ENCODE data around the gene ZNF398.

ZNF398 gene

DNA sequence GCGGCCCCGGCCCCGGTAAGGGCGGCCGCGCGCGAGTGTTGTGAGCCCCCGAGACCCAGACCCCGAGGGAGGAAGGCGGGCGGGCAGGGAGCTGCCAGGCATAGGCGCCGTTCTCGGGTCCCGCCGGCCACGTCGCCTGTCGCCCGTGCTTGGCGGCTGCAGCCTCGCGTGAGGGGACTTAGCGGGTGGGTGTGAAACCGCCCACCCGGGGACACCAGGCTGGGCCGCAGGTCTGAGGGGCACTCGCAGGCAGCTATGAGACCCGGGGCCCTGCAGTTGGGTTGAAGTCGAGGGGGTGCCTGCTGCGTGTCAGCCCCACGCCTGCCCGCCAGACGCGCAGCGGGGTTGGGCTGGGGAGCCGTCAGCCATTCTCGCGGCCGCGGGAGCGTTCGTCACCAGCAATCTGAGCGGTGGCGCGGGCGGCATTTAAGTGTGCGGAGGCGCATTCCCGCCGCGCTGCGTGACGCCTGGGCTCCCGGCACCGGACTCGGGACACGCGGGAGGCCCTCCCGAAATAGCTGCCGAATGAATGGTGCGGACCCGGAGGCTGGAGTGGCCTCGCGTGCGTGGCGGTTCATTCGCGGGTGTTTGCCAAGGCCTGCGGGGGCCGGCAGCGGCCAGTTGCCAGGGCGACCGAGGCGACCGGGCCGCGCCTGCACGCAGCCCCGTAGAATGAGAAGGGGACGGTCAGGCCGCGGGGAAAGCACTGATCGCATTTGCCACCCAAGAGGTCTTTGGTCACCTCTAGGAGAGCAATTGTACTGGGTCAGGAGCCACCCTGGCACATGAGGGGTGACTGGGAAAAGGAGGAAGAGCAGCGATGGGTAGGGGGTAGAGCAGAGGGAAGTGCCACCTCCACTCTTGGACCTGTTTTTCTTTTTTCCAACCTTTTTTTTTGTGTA lies 750 bp downstream of the ZNF398 start:
- DNase-seq (ENCODE audit: low read depth in 2 of 3, low spot score in 1 of 3): peak in 2 of 3 donors; percentile 26 to 51

DNA sequence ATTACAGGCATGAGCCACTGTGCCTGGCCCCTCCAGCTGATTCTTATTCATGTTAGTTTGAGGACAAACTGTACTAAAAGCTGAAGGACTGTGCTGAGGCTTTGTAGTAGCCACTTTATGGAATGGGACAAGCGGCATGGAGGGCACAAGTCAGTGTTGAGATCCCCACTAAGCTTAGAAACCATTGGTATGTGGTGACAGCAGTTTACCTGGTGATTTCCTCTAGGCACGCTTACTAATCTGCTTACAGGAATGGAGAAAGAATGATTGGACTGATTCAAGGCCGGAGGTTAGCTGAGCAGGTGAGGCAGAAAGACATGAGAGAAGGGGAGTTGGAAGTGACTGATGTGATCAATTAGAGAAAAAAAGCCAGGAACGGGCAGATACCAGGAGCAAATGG lies 3.7 kb downstream of the ZNF398 start:
- DNase-seq (ENCODE audit: low read depth in 2 of 3, low spot score in 1 of 3): no peak

DNA sequence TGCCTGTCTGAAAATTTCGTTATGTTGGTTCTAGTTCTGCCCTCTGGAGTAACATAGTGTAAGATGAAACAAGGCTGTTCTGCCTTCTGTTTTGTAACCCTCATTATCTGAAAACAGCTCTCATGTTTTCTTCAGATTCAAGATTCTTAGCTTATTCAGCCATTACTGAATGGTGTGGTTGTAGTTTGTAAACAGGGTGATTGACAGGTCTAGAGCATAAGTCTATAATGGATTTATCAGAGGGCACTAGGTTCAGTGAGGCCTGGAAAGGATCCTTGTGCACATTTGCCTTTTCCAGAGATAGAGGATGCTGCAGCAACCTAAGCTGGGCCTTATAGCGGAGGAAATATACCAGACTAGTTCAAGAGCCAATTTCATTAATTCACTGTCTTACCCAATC lies 6.1 kb downstream of the ZNF398 start:
- no peak for DNase-seq (ENCODE audit: low read depth in 2 of 3, low spot score in 1 of 3)

DNA sequence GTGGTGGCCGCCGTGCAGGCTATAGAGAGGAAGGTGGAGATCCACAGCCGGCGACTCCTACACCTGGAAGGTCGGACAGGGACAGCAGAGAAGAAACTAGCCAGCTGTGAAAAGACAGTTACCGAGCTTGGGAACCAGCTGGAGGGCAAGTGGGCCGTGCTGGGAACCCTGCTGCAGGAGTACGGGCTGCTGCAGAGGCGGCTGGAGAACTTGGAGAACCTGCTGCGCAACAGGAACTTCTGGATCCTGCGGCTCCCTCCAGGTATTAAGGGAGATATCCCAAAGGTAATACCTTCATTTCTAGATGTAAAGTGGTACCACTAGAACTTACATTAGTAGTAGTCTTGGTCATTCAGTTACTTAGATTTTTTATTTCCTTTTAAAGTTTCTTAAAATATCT lies 6.8 kb downstream of the ZNF398 start:
- no peak for DNase-seq (ENCODE audit: low read depth in 2 of 3, low spot score in 1 of 3)

DNA sequence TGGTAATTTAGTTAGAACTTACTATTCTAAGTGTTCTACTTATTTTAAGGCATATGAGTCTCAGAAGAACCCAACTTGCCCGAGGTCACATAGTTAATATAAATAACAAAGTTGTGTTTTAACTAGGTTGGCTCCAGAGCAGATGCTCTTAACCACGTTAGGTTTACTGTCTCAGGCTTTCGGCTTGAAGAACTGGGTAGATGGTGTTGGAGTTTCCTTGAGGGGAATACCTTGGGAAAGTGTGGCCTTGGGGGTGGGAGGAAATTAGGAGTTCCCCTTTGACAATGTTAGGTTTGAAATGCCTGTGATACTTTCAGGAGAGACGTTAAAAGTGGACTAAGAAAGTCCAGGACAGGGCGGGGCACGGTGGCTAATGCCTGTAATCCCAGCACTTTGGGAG lies 9.6 kb downstream of the ZNF398 start:
- no peak for DNase-seq (ENCODE audit: low read depth in 2 of 3, low spot score in 1 of 3)

DNA sequence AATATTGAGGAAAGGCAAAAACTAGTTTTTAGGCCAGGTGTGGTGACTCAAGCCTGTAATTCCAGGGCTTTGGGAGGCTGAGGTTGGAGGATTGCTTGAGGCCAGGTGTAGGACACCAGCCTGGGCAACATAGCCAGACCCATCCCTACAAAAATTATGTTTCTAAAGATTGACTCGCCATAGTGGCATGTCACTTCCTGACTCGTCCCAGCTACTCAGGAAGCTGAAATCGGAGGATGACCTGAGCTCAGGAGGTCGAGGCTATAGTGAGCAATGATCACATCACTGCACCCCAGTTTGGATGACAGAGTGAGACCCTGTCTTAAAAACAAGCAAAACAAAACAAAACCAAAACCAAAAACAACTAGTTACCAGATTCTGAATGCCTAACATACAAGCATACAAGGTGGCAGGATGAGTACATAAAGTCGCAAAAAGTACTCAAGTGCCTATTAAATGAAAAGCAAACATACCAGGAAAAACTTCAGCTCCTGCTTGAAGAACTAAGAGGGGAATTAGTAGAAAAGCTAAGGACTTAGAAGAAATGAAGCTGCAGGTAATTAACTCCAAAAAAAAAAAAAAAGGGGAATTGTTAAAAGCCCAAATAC lies 14.1 kb downstream of the ZNF398 start:
- DNase-seq (ENCODE audit: low read depth in 2 of 3, low spot score in 1 of 3): no peak

DNA sequence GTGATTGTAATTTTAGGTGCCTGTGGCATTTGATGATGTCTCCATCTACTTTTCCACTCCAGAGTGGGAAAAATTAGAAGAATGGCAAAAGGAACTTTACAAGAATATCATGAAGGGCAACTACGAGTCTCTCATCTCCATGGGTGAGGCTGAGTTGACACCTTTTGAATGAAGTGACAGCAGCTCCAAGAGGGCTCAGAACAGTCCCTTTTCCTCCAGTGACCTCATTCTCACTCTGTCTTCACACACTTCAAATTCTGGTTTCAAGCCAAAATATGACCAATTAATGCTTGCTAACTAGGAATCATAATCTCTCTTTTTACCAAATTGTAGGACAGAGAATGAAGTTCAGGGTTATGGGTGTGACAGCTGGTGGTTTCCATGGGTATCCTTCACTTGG lies 18.9 kb downstream of the ZNF398 start:
- no peak for DNase-seq (ENCODE audit: low read depth in 2 of 3, low spot score in 1 of 3)

DNA sequence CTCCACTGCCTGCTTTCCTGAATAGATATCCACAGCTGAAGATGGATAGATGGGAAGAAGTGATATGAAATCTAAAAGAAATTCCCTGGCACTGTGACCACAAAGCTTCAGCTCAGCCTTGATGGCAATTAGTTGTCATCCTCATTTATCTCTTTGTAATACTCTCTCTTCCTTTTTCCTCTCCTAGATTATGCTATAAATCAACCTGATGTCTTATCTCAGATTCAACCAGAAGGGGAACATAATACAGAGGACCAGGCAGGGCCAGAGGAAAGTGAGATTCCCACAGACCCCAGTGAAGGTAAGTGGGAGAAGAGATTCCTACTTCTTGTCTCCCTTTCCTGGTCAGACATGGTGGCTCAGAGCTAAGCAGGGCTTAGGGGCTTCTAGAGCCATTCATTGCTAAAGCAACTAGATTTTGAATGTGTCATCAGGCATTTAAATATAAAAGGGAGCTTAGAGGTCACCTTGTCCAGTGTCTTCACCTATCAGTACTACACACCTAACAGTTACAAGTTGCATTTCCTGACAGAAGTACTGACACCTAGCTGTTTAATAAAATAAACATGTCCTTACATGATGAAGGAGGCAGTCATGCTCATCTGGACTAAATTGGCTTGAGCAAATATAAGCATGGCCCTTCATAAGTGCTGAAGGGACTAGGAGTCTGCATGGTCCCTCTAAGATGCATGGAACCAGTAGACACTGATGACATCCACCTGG lies 19.5 kb downstream of the ZNF398 start:
- no peak for DNase-seq (ENCODE audit: low read depth in 2 of 3, low spot score in 1 of 3)

DNA sequence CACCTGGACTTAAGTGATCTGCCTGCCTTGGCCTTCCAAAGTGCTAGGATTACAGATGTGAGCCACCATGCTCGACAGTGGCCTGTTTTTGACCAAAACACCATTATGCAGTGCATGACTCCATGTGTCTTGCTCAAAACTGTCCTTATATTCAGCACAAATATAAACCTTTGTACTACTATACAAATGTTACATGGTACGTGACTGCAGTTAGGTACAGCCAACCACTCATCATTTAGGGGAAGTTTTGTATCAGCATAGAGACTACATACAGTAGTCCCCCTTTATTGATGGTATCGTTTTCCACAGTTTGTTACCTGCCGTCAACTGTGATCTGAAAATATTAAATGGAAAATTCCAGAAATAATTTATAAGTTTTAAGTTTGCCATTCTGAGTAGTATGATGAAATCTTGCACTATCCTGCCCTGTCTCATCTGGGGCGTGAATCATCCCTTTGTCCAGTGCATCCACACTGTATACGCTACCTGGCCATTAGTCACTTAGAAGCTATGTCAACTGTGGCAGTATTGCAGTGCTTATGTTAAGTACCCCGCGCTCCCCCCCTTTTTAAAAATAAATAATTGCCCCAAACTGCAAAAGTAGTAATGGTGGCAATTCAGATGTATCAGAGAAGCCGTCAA lies 24.8 kb downstream of the ZNF398 start:
- DNase-seq (ENCODE audit: low read depth in 2 of 3, low spot score in 1 of 3): no peak

DNA sequence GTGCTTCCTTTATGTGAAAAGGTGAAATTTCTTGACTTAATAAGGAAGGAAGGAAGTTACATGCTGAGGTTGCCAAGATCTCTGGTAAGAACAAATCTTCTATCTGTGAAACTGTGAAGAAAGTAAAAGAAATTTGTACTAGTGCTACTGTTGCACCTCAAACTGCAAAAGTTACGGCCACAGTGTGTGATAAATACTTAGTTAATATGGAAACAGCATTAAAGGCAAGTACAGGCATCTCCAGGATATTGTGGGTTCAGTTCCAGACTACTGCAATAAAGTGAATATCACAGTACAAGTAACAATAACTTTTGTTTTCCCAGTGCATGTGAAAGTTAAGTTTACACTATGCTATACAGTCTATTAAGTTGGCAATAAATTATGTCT lies 25.3 kb downstream of the ZNF398 start:
- DNase-seq (ENCODE audit: low read depth in 2 of 3, low spot score in 1 of 3): no peak

DNA sequence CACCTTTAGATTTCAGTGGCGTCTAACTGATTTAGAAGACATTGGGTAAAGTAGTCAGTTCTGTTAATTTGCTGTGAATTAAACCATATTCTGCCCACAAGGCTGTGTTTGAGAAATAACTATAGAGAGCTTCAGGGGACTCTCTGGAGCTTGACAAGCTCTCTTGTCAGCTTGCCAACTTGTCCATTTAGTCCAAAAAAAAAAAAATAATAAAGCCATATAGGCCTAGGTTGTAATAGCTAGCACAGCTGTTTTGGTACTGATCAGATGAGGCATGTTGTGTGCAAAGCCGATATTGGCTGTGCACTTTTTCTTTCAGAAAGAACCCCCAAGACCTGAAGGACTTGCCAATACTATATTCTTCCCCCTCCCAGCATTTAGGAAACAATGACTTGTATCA lies 27.9 kb downstream of the ZNF398 start:
- DNase-seq (ENCODE audit: low read depth in 2 of 3, low spot score in 1 of 3): no peak

DNA sequence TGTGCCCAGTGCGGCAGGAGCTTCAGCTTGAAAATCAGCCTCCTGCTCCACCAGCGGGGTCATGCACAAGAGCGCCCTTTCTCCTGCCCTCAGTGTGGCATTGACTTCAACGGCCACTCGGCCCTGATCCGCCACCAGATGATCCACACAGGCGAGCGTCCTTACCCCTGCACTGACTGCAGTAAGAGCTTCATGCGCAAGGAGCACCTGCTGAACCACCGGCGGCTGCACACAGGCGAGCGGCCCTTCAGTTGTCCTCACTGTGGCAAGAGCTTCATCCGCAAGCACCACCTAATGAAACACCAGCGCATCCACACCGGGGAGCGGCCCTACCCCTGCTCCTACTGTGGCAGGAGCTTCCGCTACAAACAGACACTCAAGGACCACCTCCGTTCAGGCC lies 32.0 kb downstream of the ZNF398 start:
- DNase-seq (ENCODE audit: low read depth in 2 of 3, low spot score in 1 of 3): no peak

DNA sequence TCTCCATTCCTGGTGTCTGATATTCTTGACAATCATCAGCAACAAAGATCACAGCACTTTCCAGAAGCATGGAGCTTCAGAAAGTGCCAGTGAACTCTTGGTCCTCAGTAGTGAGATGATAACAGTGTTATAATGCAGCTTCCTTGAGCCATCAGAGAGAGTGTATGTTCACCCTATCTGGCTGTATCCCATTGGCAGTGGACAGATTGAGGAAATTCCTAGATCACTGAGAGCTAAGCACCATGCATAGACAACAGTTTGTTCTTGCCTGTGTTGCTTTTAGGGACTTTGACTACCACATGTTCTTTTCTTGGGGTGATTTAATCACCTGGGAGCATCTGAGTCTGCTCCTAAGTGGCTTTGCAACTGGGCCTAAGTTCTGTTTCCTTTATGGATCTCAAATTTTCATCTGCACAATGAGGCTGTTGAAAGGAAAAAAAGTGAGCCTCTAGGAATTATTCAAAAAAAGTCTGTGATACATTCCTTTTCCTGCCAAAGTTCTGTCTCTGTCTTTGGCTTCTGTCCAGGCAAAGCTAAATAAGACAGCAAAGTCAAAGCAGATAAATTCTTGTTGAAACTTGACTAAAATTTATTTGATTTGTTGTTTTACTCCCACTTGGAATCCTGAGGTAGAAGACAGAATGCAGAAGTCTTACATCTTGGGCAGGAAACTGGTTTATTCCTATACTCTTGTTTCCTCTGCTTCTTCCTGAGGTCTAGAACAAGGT lies 33.6 kb downstream of the ZNF398 start:
- no peak for DNase-seq (ENCODE audit: low read depth in 2 of 3, low spot score in 1 of 3)

DNA sequence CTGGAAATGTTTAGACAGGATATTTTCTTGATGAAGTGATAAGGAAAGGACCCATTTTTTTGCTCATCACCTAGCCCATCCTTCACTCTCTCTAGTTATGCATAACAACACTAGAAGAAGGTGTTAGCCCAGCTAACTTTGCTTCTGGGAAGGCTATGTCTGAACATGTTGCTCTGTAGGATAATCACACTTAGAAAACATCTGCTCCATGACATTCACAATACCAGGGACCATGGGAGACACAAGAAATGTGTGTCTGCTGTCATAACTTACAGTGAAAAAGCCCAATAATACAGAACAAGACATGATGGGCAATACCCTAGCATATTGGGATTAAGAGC lies 34.2 kb downstream of the ZNF398 start:
- no peak for DNase-seq (ENCODE audit: low read depth in 2 of 3, low spot score in 1 of 3)

DNA sequence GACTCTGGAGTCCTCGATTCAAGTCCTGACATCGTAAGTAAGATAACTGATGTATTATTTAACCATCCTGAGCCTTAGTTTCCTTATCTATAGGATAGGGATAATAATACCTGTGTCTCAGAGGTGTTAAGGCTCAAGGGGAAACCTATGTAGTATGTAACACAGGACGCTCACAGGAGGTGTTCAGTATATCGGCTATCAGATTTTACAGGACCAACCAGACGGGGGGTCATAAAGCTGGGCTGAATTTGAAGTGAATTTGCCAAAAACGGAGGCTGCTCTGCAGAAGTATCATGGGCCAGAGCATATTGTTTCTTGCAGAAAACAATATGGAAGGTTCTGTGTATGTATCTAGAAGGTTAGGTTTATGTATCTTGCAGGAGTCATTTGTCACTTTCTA lies 37.0 kb downstream of the ZNF398 start:
- DNase-seq (ENCODE audit: low read depth in 2 of 3, low spot score in 1 of 3): no peak

DNA sequence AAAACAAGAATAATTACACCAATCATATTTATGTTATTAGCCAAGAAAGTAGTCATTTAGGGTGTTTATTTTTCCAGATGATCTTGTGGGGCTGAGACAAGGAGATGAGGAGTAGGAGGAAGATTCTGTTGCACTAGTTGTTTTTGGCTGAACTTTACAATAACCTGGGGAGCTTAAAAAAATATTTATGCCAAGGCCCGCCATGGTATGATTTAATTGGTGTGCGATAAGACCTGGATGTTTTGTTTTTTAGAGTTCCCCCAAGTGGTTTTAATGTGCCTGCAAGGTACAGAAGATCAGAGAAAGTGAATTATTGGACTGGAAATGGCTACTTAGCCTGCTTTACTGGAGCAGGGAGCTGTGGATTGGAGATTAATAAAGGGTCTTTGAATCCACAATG lies 41.0 kb downstream of the ZNF398 start:
- DNase-seq (ENCODE audit: low read depth in 2 of 3, low spot score in 1 of 3): no peak

DNA sequence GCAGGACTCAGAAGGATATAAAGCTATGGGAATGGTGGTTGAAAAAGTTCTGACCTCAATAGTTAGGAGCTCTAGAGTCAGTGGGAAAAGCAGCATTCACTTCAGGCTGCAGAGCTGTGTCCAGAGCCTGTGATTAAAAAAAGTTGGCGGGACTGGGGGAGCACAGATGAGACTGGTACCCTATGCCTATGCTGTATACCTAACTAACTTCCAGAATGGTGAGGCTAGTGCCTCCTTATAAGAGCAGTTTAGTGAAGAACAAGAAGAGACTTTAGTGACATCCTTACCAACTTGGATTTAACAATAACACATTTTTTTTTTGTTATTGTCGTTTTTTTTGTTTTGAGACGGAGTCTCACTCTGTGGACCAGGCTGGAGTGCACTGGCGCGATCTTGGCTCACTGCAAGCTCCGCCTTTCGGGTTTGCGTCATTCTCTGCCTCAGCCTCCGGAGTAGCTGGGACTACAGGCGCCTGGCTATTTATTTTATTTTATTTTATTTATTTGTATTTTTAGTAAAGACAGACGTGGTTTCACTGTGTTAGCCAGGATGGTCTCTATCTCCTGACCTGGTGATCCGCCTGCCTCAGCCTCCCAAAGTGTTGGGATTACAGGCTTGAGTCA lies 41.5 kb downstream of the ZNF398 start:
- DNase-seq (ENCODE audit: low read depth in 2 of 3, low spot score in 1 of 3): no peak

DNA sequence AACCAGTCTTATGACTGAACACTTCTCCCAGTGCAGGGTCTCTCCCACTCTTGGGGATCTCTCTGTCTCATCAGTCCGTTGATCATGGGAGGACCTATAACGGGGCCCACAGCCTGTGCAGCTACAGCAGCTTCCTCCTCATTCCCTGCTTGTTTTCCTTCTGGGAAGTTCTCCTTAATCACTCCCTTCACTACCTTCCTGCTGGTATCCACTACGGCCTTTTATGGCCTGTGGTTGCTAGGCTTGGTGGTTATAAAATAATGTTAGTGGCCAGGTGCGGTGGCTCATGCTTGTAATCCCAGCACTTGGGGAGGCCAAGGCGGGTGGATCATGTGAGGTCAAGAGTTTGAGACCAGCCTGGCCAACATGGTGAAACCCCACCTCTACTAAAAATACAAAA lies 44.6 kb downstream of the ZNF398 start:
- no peak for DNase-seq (ENCODE audit: low read depth in 2 of 3, low spot score in 1 of 3)

DNA sequence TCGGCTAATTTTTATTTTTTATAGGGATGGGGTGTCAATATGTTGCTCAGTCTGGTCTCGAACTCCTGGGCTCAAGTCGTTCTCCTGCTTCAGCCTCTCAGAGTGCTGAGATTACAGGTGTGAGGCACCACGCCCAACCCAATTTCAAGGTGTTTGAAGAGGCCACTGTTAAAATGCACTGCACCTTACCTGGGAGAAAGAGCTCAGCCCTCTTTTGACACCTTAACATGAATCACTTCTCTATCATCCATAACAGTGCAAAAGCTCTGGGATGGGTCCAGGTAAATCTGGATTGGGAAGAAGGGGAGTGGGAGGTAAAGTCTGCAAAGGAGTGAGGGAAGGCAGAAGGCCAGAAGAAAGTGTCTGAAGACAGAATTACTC lies 47.5 kb downstream of the ZNF398 start:
- DNase-seq (ENCODE audit: low read depth in 2 of 3, low spot score in 1 of 3): no peak
